Measurements from ENCODE around the gene RNF113B. TPM values are rescaled to one million over a fixed set of nuclear protein-coding genes. Genes with fewer than 3 reads are reported as not detected.

Gene RNF113B
- total RNA-seq, 1 experiment from 2014 or later: not detected

GRCh38 chr13:98141509-98142379, 35.3 kb downstream of the RNF113B start:
- no peak for DNase-seq (ENCODE audit: low spot score)

- no peak for DNase-seq (ENCODE audit: low spot score)
These were observed 36.0 kb downstream of the RNF113B start for GRCh38 chr13:98141091-98141490.

GRCh38 chr13:98134901-98135300, 42.2 kb downstream of the RNF113B start:
- DNase-seq (ENCODE audit: low spot score): no peak

GRCh38 chr13:98133946-98134345, 43.1 kb downstream of the RNF113B start:
- no peak for DNase-seq (ENCODE audit: low spot score)

- DNase-seq (ENCODE audit: low spot score): no peak
These were observed 47.9 kb downstream of the RNF113B start for GRCh38 chr13:98129059-98129746.

Other genes with a start within 250 kb of the RNF113B start
- 160 and 190 TPM in 2 replicates for gene IPO5, start 223.6 kb downstream of the RNF113B start, total RNA-seq (2014; rRNA removed; shearing (Covaris generic))
- 16.4 and 18.2 TPM in 2 replicates for gene FARP1, start 34.2 kb downstream of the RNF113B start, total RNA-seq (2014; rRNA removed; shearing (Covaris generic))

Measured in A172 (cell line).